ENCODE results near the gene TMEM272. TPM values are rescaled to one million over a fixed set of nuclear protein-coding genes. Genes with fewer than 3 reads are reported as not detected.
A peak's percentile ranks its signal among the peaks of the same experiment; 100 is the strongest.

TMEM272 gene
- total and polyA plus RNA-seq, 2 of the 13 experiments (the other 11 are each of a cell fraction or from before 2014, with no cell fraction given) = 0.37 to 0.62 TPM

DNA sequence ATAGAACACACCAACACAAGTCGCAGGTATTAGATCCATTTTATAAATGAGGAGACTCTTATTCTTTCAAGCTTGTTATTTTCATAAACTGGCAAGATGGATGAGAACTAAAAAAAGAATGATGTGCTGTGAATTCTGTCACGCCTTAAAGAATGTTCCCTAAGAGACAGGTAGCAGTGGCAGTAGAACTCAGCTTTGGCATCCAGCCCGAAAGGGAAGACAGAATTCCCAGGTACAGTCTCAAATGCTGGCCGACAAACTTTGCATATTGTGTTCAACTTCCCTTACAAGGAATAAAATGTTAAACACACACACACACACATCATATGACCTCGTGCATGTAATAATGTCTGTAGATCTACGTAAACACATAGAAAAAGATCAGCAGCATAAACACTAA is 3.2 kb downstream of the TMEM272 start (continued):
- TF ChIP-seq REXO4 (CRISPR knock-in tag; IDR thresholded peaks at IDR 0.05; ENCODE audit: borderline replicate concordance) (no peak), REL (CRISPR knock-in tag; conservative IDR thresholded peaks at IDR 0.05) (no peak), CC2D1A (CRISPR knock-in tag; IDR thresholded peaks at IDR 0.05) (no peak), ZNF772 (CRISPR knock-in tag; IDR thresholded peaks at IDR 0.05) (no peak)

DNA sequence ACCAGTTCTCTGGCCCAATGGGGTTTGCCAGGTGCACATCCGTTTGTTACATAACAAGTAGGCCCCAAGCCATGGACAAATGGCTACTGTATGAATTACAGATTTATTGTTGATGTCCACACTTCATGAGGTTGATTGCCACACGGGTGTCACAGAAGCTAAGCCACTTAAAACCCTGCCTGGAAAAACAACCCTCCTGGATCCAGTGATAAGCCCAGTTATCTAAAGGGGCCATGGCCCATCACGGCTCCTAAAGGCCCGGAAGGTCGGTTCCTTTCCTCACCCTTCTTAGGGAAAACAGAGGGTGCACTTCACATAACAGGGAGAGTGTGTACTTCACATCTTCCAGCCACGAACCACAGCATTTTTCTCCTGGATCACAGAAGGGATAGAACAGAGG is 4.1 kb downstream of the TMEM272 start:
- ATAC-seq = no peak
- Histone ChIP-seq H3K9me3 (ENCODE audit: low read length) (no peaks in the 10 kb centered on the region), H4K20me1 (ENCODE audit: insufficient read depth, low read length) (no peaks in the 10 kb centered on the region), H3K4me1 (ENCODE audit: insufficient read depth, low read length) (peaks cover 6% of the 10 kb centered on the region), H3K4me2 (ENCODE audit: low read depth, low read length) (no peak overlapping the region), H3K9ac (ENCODE audit: insufficient read depth, low read depth, low read length) (no peak overlapping the region), H3K27ac (ENCODE audit: extremely low read length, insufficient read depth, low read length) (no peak overlapping the region), H3K36me3 (replicated peaks in 1 of 2; ENCODE audit: control insufficient read depth in 1 of 2, insufficient read depth in 2 of 2, low read length in 2 of 2) (no peaks in the 10 kb centered on the region), H3K4me3 (replicated peaks in 1 of 3; ENCODE audit: insufficient read depth in 1 of 3, low read depth in 2 of 3, low read length in 3 of 3) (no peak overlapping the region), H2AFZ (ENCODE audit: low read length) (no peak overlapping the region), H3K27me3 (ENCODE audit: control insufficient read depth in 1 of 2, insufficient read depth in 2 of 2, low read length in 2 of 2) (no peaks in the 10 kb centered on the region), H3K79me2 (ENCODE audit: insufficient read depth, low read length) (no peaks in the 10 kb centered on the region)
- in situ Hi-C loops (cut with HindIII; ENCODE audit: extremely low pct_ligation_motif_present, low pct_unique_long_range_greater_than_20kb) = no loop called here
- 74% methylated on average over 5 of the region's 6 CpGs for WGBS (ENCODE audit: low lambda C conversion rate)
- FAIRE-seq = no peak
- DNase-seq (ENCODE audit: low spot score) = no peak
- intact Hi-C loops (cut with micrococcal nuclease; ENCODE audit: unreplicated experiment) = no loop called here
- POLR2A ChIA-PET = no interaction called here
- TF ChIP-seq ZNF24 (IDR thresholded peaks at IDR 0.05) = no peak
- CTCF ChIA-PET (ENCODE audit: low intra/inter-chr PET ratio, low total read pairs) = no interaction called here
- no TSS peak for BruUV-seq (replicated peaks)

DNA sequence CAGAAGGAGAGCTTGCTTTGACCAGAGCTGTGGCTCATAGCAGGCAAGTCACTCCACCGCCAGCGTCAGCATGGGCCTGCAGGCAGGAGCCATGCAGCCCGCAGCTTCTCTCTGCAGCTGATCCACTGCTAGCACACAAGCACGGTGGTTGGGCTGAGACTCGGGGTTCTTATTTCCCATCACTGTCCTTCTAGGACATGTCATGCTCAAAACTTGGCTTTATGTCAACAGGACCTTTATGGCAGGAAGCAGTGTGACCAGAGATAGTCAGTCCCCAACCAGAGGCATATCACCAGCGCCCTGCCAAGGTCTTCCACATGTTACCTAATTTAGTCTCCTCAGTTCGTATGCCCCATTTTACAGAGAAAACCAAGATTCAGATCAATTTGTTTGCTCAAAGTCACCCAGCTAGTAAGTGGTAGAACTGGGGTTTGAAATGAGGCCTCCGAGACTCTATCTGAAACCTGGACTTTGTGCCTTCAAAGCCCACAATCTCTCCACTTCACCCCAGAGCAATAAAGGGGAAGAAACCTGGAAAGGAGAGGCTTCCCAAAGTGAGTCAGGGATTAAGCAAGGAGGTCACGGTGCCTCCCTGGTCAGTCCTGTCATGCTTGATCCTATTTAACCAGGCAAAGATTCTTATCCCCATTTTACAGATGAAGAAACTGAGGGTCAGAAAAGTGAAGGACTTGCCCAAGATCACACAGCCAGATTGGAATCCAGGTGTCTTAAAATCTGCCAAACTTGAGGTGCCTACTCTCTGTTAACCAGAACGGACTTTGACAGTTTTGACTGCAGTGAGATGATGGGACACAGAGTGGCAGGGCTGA is 5.1 kb downstream of the TMEM272 start:
- ChIA-PET POLR2A (no interaction called here), CTCF (ENCODE audit: low intra/inter-chr PET ratio, low total read pairs) (no interaction called here)
- DNase-seq (ENCODE audit: low spot score) (no peak), ATAC-seq (no peak), FAIRE-seq (no peak)
- H3K4me2 ChIP-seq (ENCODE audit: low read depth, low read length) = no peak overlapping the region
- BruUV-seq (replicated peaks) = no TSS peak
- peak; percentile 51 for TF ChIP-seq ZNF629 (CRISPR knock-in tag; conservative IDR thresholded peaks at IDR 0.05)
- TF ChIP-seq MAFG (CRISPR knock-in tag; IDR thresholded peaks at IDR 0.05) = no peak
- no peaks in the 10 kb centered on the region for H3K9me3 ChIP-seq (ENCODE audit: low read length)
- intact Hi-C loops (cut with micrococcal nuclease; ENCODE audit: unreplicated experiment) (no loop called here), in situ Hi-C loops (cut with HindIII; ENCODE audit: extremely low pct_ligation_motif_present, low pct_unique_long_range_greater_than_20kb) (no loop called here)
- 76% methylated on average over 7 of the region's 10 CpGs for WGBS (ENCODE audit: low lambda C conversion rate)
- no peaks in the 10 kb centered on the region for H3K79me2 ChIP-seq (ENCODE audit: insufficient read depth, low read length)
- no peak overlapping the region for H3K27ac ChIP-seq (ENCODE audit: extremely low read length, insufficient read depth, low read length)
- H4K20me1 ChIP-seq (ENCODE audit: insufficient read depth, low read length) = no peaks in the 10 kb centered on the region
- H3K4me1 ChIP-seq (ENCODE audit: insufficient read depth, low read length) = no peaks in the 10 kb centered on the region
- no peak overlapping the region for H3K4me3 ChIP-seq (replicated peaks in 1 of 3; ENCODE audit: insufficient read depth in 1 of 3, low read depth in 2 of 3, low read length in 3 of 3)
- no peak overlapping the region for H3K9ac ChIP-seq (ENCODE audit: insufficient read depth, low read depth, low read length)
- H2AFZ ChIP-seq (ENCODE audit: low read length) = no peak overlapping the region
- H3K36me3 ChIP-seq (replicated peaks in 1 of 2; ENCODE audit: control insufficient read depth in 1 of 2, insufficient read depth in 2 of 2, low read length in 2 of 2) = no peaks in the 10 kb centered on the region
- H3K27me3 ChIP-seq (ENCODE audit: control insufficient read depth in 1 of 2, insufficient read depth in 2 of 2, low read length in 2 of 2) = no peaks in the 10 kb centered on the region

All from HepG2 (cell line).